PC-9 (cell line): ENCODE results near the gene MAP4. TPM values are rescaled to one million over a fixed set of nuclear protein-coding genes. Genes with fewer than 3 reads are reported as not detected.

Experiments used
- BruUV-seq: library from RNA; stranded (reverse); fragments of 400-500 nt; replicated peaks from 2 replicates; lab custom pipeline; 2021; lab: Mats Ljungman, UMichigan
- CTCF ChIA-PET: fragments of 300-600 bp; sonication (Branson Sonifier 250); formaldehyde crosslinking; loops from one replicate; lab custom pipeline; 2022; ENCODE audit warnings: antibody characterized with exemption; lab: Charles Lee
- POLR2A ChIA-PET: fragments of 300-600 bp; sonication (Branson Sonifier 250); formaldehyde crosslinking; loops from one replicate; lab custom pipeline; 2022; ENCODE audit warnings: antibody characterized with exemption; ENCODE audit not compliant: unreplicated experiment; lab: Charles Lee
- DNase-seq, 2 experiments: peaks; one replicate each; pipeline versions ENCODE4 v3.0.0 to v3.0.0-alpha.2; 2015 to 2022; ENCODE audit warnings: mixed read lengths in 1 of 2
- H2AFZ ChIP-seq: fragments of 200-600 bp; sonication (generic); 2 replicates; pipeline ENCODE4 v1.8.1; 2017; ENCODE audit warnings: antibody characterized with exemption
- H3F3A ChIP-seq: fragments of 200-600 bp; sonication (generic); 2 replicates; pipeline ENCODE4 v1.8.1; 2017; ENCODE audit warnings: antibody characterized with exemption, mild to moderate bottlenecking, low read depth; ENCODE audit not compliant: insufficient read depth
- H3K27ac ChIP-seq: fragments of 200-600 bp; sonication (generic); 2 replicates; pipeline ENCODE4 v1.6.1; 2016; ENCODE audit warnings: mixed run types
- H3K27me3 ChIP-seq: fragments of 200-600 bp; sonication (generic); 2 replicates; pipeline ENCODE4 v1.6.1; 2016; ENCODE audit warnings: low read depth, mixed run types; ENCODE audit not compliant: insufficient read depth
- H3K36me3 ChIP-seq: fragments of 200-600 bp; sonication (generic); 2 replicates; pipeline ENCODE4 v1.6.1; 2016; ENCODE audit warnings: low read depth, mixed run types
- H3K4me1 ChIP-seq: fragments of 200-600 bp; sonication (generic); replicated peaks from 2 replicates; pipeline ENCODE4 v1.6.1; 2016; ENCODE audit warnings: mixed run types; ENCODE audit not compliant: insufficient read depth
- H3K4me2 ChIP-seq: fragments of 200-600 bp; sonication (generic); 2 replicates; pipeline ENCODE4 v1.6.1; 2017; ENCODE audit warnings: mixed run types
- H3K4me3 ChIP-seq: fragments of 200-600 bp; sonication (generic); 2 replicates; pipeline ENCODE4 v1.6.1; 2016; ENCODE audit warnings: mixed run types
- H3K79me2 ChIP-seq: fragments of 200-600 bp; sonication (generic); 2 replicates; pipeline ENCODE4 v1.6.1; 2017; ENCODE audit warnings: low read depth, mixed run types
- H3K9me2 ChIP-seq: fragments of 200-600 bp; sonication (generic); 2 replicates; pipeline ENCODE4 v1.8.1; 2017; ENCODE audit warnings: mild to moderate bottlenecking; ENCODE audit not compliant: insufficient read depth
- H3K9me3 ChIP-seq: fragments of 200-600 bp; sonication (generic); 2 replicates; pipeline ENCODE4 v1.8.1; 2016; ENCODE audit warnings: low read depth; ENCODE audit not compliant: insufficient read depth
- H4K20me1 ChIP-seq: fragments of 200-600 bp; sonication (generic); 2 replicates; pipeline ENCODE4 v1.8.1; 2017; ENCODE audit not compliant: insufficient read depth
- CTCF ChIP-seq: fragments of 200-600 bp; sonication (generic); conservative IDR thresholded peaks from 2 replicates; pipeline ENCODE4 v1.6.1; 2017; ENCODE audit warnings: mixed run types, antibody characterized with exemption, mild to moderate bottlenecking, moderate library complexity
- EZH2 ChIP-seq: fragments of 200-600 bp; sonication (generic); IDR thresholded peaks from 2 replicates; pipeline ENCODE4 v1.8.0; 2017; ENCODE audit warnings: antibody characterized with exemption, low read depth
- intact Hi-C: fragments of 100-400 bp; cut with micrococcal nuclease; formaldehyde crosslinking; loops from one replicate; pipeline ENCODE4 v1.10.0; 2022; ENCODE audit not compliant: unreplicated experiment
- total RNA-seq: library from RNA; stranded (reverse); gene quantifications from 2 replicates; pipeline ENCODE4 v1.2.3, GENCODE V29; 2021

The MAP4 gene
- total RNA-seq, 1 experiment from 2014 or later: 187 TPM

GRCh38 chr3:48026951-48027908, 11.0 kb upstream of the MAP4 start:
- ChIA-PET POLR2A (interaction anchor here (0.5 kb wide), 1 partner anchor 77 kb away, joined by 3 read pairs; no protein-coding TSS in a partner anchor), CTCF (no interaction called here)
- Histone ChIP-seq H4K20me1 (peaks cover 8% of the 10 kb centered on the region), H3K9me3 (no peaks in the 10 kb centered on the region), H3F3A (no peaks in the 10 kb centered on the region; the same call in 1 of the 2 replicates), H3K4me3 (no peak overlapping the region), H3K4me2 (no peak overlapping the region), H3K27me3 (no peaks in the 10 kb centered on the region), H3K9me2 (no peaks in the 10 kb centered on the region), H3K4me1 (no peaks in the 10 kb centered on the region), H2AFZ (no peak overlapping the region), H3K79me2 (peaks cover 27% of the 10 kb centered on the region; the same call in 1 of the 2 replicates), H3K27ac (no peak overlapping the region), H3K36me3 (no peaks in the 10 kb centered on the region)
- intact Hi-C loops: no loop called here
- no peak for DNase-seq
- no peak for TF ChIP-seq CTCF
- TF ChIP-seq EZH2: no peak
- BruUV-seq: no TSS peak

- no peak overlapping the region for H3K27ac ChIP-seq
- H3K79me2 ChIP-seq: peaks cover 17% of the 10 kb centered on the region; the same call in 1 of the 2 replicates
- no peaks in the 10 kb centered on the region for H3K9me2 ChIP-seq
- H3K4me3 ChIP-seq: no peak overlapping the region
- no peak for TF ChIP-seq CTCF
- TF ChIP-seq EZH2: no peak
- no peaks in the 10 kb centered on the region for H3K27me3 ChIP-seq
- POLR2A ChIA-PET: no interaction called here
- no peaks in the 10 kb centered on the region for H3K36me3 ChIP-seq
- CTCF ChIA-PET: no interaction called here
- H4K20me1 ChIP-seq: peaks cover 5% of the 10 kb centered on the region
- no peaks in the 10 kb centered on the region for H3K4me1 ChIP-seq
- no peaks in the 10 kb centered on the region for H3K9me3 ChIP-seq
- intact Hi-C loops: no loop called here
- no peak for DNase-seq
- no peaks in the 10 kb centered on the region; the same call in 1 of the 2 replicates for H3F3A ChIP-seq
- H3K4me2 ChIP-seq: no peak overlapping the region
- H2AFZ ChIP-seq: no peak overlapping the region
- BruUV-seq: no TSS peak
These were observed 9.9 kb upstream of the MAP4 start for GRCh38 chr3:48026098-48026497.

- TF ChIP-seq CTCF (no peak), EZH2 (no peak)
- no peaks in the 10 kb centered on the region for H3K9me3 ChIP-seq
- BruUV-seq: no TSS peak
- no peaks in the 10 kb centered on the region for H3K9me2 ChIP-seq
- no peaks in the 10 kb centered on the region for H3K36me3 ChIP-seq
- ChIA-PET POLR2A (interaction anchor here (0.5 kb wide), 1 partner anchor 1074 kb away, joined by 6 read pairs; no protein-coding TSS in a partner anchor), CTCF (no interaction called here)
- no peak overlapping the region for H3K4me2 ChIP-seq
- H3K4me3 ChIP-seq: no peak overlapping the region
- no peak overlapping the region for H3K27ac ChIP-seq
- no peak overlapping the region for H2AFZ ChIP-seq
- no peaks in the 10 kb centered on the region for H3K4me1 ChIP-seq
- peaks cover 5% of the 10 kb centered on the region for H4K20me1 ChIP-seq
- H3K27me3 ChIP-seq: no peaks in the 10 kb centered on the region
- intact Hi-C loops: no loop called here
- no peak for DNase-seq
- H3F3A ChIP-seq: peaks cover 9% of the 10 kb centered on the region; the same call in 1 of the 2 replicates
- peaks cover 12% of the 10 kb centered on the region; the same call in 1 of the 2 replicates for H3K79me2 ChIP-seq
These were observed 8.2 kb upstream of the MAP4 start for GRCh38 chr3:48024401-48024800.
